ENCODE results near the gene UBTF.

The UBTF gene

DNA sequence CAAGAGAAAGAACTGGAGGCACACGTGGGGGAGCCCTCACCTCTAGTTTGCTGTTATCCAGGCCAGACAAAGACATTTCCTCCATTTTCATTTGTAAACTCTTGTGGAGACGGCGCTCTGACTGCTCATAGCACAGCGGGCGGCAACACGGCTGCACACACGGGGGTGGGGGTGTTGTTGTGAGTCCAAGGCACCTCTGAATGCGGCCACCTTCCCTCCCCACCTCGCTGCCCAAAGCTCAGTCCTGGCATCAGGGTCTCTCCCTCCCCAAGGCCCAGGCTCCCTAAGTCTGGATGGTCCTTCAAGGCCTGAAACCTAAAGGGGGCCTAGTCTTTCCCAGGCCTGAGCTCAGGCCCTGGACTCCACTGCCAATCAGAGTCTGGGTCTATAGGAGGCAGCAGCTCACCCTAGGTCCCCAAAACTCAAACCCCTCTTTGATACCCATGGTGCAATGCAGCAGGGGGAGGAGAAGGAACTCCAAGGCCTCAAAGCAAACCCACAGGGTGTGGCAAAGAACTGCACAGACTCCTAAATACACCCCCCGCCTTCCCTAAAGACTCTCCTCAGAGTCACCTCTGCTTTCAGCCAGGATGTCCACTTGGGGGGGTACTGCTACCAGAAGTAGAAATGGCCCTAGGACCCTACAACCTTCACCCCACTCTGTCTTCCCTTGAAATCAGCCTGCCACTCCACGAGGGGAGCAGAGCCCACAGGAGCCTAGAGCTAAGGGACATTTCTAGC lies 21.3 kb downstream of the UBTF start:
- DNase-seq (ENCODE audit: low spot score): peak; percentile 53

DNA sequence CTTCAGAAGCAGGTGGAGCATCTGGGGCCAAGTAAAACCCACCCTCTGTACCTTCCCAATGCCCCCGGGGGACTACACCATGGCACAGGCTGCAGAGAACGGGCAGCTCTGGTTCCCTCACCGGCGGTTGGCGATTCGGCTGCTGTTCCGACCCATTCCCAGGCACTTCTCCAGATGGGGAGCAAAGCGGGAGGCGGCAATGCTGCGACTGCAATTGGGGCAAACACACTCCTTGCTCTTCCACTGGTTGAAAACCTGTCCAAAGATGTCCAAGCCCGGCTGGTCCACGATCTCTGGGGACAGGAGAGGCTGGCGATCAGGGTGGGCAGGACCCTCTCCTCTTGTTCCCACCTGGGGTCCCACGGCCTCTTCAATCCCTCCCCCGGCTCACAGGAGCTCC lies 22.4 kb downstream of the UBTF start:
- no peak for DNase-seq (ENCODE audit: low spot score)

DNA sequence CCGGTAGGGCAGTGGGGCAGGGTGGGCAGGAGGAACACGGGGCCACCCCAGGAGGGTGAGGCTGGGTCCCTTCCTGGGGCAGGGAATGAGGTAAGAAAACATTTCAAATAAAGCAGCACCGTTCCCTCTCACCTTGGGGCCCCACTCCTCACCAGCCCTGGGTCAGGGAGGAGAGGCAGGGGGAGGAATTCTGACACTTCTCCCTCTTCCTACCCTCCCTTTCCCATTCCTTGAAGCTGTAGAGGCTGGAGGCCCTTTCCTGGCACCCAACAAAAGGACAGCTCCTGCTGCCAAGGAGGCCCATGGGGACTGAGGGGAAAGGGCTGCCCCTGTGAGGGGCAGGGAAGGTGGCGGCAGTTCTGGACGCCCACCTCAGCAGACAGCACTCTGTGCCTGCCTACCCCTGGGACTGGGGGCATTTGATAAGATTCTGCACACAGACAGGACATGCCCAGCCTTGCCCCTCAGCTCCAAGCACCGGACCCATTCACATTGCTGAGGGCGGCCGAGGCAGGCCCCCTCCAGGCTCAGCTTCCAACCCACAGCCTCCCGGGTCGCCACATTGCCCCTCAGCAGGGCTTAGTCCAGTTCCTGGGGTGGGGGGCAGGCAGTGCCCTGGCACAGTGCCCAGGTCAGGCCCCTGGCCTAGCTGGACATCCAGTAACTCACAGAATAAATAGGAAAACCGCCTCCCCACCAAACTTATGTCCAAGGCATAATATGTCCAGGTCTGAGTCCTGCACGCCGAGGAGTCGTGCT lies 26.0 kb downstream of the UBTF start:
- DNase-seq (ENCODE audit: low spot score): no peak

DNA sequence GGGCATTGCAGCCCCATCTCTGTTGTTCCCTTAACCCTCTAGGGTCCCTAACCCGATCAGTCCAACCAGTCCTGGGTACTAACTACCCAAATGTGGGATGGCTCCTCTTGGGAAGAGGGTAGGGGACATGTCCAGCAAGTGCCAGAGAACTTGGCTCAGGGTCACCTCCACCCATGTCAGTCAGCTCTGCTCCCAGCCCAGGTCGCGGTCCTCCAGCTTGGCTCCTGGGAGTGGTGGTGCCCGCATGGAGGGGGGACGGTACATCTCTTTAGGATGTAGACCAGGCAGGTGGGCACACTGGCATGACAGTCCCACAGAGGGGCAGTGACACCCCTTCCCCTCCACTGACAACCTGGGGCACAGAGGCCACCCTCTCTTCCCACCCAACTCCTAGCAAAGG lies 26.7 kb downstream of the UBTF start:
- DNase-seq (ENCODE audit: low spot score): no peak

DNA sequence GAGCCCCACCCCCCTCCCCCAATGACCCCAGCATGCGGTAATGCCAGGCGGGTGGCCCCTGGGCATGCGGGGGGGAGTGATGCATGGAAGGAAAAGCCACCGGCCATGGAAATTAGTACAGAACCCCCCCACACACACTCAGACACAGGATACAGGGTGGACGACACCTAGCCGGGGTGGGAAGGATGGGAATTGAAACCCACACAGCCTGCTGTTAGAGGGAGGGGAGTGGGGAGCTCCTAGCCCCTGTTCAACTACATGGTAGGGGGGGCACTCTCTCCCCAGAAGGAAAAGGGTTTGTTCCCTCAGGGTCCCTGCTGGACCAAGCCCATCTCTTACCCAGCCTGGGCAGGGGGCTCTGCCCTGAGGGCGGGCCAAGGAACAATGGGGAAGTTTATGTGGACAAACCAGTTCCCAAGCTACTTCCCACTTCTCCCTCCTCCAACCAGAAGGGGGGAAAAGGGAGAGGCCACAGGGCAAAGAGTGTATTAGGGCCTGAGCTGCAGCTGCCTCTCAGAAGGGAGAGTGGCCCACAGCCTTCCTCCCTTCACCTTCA lies 27.5 kb downstream of the UBTF start:
- DNase-seq (ENCODE audit: low spot score): no peak

DNA sequence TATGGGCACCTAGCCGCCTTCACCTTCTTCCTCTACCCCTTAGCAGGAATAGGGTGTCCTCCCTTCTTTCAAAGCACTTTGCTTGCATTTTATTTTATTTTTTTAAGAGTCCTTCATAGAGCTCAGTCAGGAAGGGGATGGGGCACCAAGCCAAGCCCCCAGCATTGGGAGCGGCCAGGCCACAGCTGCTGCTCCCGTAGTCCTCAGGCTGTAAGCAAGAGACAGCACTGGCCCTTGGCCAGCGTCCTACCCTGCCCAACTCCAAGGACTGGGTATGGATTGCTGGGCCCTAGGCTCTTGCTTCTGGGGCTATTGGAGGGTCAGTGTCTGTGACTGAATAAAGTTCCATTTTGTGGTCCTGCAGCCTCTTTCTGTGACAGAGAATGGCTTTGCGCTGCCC lies 28.1 kb downstream of the UBTF start:
- DNase-seq (ENCODE audit: low spot score): no peak

DNA sequence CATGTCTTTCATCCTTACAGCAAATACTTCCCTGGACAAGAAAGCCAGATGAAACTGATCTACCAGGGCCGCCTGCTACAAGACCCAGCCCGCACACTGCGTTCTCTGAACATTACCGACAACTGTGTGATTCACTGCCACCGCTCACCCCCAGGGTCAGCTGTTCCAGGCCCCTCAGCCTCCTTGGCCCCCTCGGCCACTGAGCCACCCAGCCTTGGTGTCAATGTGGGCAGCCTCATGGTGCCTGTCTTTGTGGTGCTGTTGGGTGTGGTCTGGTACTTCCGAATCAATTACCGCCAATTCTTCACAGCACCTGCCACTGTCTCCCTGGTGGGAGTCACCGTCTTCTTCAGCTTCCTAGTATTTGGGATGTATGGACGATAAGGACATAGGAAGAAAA lies 29.0 kb downstream of the UBTF start:
- DNase-seq (ENCODE audit: low spot score): no peak

DNA sequence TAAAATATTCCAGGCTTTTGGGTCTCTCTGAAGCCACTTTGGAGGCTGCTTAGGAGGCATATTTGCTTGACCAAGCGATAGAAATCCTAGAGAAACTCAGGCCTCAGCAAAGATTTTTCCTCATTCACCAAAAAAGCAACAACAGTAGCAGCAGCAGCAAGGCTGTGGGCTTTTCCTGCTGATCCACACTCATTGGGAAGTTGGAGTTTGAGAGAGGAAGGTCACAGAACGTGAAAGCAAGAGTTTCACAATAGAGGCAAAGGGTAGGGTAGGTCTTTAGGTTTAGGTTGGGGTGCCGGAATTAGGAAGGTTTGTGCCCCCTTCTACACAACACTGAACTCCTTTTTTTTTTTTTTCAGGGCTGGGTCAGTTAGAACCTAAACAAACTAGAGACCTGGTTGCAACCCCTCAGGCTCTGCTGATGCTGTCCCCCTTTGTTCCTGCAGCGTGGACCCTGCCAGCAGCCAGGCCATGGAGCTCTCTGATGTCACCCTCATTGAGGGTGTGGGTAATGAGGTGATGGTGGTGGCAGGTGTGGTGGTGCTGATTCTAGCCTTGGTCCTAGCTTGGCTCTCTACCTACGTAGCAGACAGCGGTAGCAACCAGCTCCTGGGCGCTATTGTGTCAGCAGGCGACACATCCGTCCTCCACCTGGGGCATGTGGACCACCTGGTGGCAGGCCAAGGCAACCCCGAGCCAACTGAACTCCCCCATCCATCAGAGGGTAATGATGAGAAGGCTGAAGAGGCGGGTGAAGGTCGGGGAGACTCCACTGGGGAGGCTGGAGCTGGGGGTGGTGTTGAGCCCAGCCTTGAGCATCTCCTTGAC lies 30.7 kb downstream of the UBTF start:
- no peak for DNase-seq (ENCODE audit: low spot score)

DNA sequence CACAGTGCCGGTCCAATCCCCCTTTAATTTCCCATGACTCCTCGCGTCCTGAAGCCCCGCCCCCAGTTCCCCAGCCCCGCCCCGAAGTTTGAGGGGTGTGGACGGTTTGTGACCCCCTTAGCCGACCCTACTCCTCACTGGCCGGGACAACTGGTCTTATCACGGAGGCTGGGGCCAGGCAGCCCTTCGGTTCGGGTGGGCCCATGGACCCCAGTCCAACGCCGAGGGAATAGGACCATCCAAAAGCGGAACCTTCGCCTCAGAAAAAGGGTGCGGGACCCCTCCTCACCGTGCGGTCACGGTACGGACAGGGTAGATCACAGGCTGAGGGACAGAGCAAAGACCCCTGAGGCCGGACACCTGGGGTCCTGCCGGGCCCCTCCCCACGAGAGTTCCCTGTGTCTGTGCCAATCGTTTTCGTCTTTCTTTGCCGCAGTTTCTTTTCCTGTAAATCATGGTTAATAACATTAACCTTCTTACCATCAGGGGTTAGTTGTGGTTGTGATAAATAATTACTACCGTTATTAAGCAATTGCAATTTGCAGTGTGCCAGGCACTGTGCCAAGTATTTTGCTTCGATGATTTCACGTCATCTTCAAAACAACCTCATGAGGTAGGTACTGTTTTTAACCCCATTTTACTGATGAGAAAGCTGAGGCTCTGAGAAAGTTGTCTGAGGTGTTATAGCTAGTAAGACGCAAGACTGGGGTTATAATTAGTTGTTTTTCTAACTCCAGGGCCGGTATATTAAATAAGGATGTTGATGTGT lies 32.2 kb downstream of the UBTF start:
- DNase-seq (ENCODE audit: low spot score): peak; percentile 83

DNA sequence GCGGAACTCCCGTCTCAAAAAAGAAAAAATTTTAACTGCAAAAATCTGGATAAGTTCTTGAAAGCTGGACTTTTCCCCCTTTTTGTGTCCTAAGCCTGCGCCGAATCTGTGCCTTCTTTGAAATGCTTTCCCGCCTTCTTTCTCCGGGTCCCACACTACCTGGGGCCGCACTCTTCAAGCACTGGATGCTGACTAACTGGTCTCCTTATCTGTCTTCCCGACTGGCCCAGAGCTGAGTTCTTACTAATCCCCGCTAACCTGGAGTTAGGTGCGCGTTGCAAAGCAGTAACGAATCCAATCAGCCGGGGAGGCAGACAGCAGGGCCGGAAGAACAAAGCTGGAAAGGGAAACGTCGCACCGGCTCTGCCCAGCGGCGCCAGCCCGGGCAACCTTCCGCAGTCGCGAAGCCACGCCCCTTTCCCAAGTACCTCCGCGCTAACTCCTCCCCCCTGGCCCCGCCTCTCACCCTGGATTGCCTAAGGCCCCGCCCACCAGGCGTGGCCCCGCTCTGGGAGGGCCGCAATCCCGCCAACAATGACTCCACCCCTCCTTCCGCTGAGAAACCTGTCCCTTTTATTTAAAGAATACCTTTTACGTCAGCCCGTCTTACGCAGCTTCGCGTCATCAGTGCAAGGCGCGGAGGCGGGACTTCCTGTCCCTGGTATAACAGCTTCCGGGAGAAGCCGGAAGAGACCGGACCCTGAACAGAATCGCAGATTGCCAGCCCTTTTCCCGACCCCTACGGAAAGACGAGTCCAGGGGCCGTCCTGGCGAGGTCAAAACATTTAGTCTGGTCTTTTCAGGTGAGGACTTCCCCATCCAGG lies 33.0 kb downstream of the UBTF start, which contains the start of gene TMUB2:
Gene TMUB2, plus strand, starts transcription at position 666 of the 824 bp plus-strand sequence. CDS start 737 bp downstream, outside the sequence.
- DNase-seq (ENCODE audit: low spot score): peak; percentile 100

DNA sequence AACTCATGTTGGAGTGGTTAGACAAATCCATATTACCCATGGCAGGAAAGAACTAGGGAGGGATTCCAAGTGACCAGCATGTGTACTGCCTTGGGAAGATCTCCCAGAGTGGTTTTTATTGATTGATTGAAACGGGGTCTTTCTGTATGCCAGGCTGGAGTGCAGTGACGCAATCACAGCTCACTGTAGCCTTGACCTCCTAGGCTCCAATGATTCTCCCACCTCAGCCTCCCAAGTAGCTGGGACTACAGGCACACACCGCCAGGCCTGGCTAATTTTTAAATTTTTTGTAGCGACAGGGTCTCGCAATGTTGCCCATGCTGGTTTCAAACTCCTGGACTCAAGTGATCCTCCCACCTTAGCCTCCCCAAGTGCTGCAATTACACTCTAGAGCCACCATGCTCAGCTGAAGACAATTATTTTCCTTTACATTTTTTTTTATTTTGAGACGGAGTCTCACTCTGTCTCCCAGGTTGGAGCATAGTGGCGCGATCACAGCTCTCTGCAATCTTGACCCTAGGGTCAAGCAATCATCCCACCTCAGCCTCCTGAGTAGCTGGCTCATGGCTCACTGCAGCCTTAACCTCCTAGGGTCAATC lies 35.2 kb downstream of the UBTF start:
- no peak for DNase-seq (ENCODE audit: low spot score)

DNA sequence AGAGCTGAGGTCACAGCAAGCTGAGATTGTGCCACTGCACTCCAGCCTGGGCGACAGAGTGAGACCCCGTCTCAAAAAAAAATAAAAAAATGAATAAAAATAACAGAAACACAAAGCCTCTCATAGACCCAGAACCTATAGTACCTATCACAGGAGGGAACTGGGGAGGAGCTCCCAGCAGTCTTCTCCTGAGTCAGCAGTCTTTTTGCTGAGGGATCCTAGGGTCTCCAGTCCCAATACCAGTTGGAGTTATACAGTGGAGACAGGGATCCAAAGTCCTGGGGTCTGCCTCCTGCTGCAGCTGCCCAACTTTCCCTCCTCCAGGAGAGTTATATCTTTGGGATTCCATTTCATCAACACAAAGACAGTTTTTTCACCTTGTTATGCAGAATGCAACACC lies 36.5 kb downstream of the UBTF start:
- DNase-seq (ENCODE audit: low spot score): no peak

DNA sequence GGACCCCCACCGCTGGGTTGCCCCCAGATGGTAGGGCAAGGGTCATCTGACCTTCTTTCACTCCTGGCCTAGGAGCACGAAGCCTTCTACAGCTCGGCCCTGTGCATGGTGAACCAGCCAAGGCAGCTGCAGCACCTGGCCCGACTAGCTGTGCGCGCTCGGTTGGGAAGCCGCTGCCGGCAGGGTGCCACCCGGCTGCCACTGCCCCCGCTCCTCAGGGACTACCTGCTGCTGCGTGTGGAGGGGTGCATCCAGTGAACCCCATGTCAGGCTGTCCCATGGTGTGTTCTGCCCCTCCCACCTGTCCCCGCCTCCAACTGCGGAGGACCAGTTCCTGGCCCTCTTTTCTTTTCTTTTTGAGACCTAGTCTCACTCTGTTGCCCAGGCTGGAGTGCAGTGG lies 41.3 kb downstream of the UBTF start:
- no peak for DNase-seq (ENCODE audit: low spot score)

DNA sequence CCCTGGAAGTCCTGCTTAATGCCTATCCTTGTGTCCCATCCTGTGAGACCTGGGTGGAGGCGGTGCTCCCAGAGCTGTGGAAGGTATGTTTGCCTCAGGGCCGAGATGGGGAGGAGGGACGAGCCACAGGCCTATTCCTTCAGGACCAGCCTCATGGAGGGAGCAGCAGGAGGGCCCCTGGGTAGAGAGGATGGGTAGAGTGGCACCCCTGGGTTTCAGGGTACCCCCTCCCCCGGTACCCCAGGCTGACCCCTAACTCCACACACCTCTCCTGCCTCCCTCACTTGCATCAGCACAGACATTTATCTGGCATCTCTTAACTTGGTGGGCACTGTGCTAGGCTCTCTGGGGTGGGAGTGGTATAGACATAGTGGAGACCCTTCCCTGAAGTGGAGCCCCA lies 41.8 kb downstream of the UBTF start:
- no peak for DNase-seq (ENCODE audit: low spot score)

DNA sequence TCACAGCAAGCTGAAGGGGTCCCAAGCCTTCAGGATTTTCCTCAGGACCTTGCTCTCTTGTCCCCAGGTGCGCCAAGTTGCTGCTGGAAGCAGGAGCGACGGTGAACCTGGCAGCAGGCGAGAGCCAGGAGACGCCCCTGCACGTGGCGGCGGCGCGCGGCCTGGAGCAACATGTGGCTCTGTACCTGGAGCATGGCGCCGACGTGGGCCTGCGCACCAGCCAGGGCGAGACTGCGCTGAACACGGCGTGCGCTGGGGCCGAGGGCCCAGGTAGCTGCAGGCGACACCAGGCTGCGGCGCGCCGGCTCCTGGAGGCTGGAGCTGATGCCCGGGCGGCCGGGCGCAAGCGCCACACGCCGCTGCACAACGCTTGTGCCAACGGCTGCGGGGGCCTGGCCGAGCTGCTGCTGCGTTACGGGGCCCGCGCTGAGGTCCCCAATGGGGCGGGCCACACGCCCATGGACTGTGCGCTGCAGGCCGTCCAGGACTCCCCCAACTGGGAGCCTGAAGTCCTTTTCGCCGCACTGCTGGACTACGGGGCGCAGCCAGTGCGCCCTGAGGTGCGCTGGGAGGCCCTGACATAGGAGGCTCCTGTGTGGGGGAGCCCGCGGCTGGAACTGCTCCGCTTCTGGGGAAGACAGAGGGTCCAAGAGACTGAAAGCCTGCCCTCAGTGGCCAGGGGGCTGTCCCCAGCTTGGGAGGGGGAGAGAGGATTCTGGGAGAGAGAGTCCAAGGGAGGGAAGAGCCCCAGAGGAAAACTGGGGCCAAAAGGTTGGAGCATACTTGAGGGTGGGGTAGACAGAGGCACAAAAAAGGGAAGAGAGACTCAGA lies 42.6 kb downstream of the UBTF start:
- no peak for DNase-seq (ENCODE audit: low spot score)

DNA sequence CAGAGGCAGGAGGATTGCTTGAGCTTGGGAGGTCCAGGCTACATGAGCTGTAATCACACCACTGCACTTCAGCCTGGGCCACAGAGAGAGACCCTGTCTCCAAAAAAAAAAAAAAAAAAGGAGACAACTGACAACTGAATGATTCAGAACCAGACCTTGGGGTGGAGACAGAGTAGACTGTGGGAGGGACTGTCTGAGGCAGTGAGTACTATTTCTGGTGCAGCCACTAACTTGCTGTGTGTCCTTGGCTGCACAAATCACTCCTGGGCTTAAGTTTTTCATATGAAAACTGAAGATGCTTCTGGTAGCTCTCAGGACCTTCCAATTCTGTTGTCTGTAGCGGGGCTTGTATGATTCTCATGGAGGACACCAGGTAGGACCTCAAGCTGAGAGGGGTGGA lies 43.2 kb downstream of the UBTF start:
- no peak for DNase-seq (ENCODE audit: low spot score)

DNA sequence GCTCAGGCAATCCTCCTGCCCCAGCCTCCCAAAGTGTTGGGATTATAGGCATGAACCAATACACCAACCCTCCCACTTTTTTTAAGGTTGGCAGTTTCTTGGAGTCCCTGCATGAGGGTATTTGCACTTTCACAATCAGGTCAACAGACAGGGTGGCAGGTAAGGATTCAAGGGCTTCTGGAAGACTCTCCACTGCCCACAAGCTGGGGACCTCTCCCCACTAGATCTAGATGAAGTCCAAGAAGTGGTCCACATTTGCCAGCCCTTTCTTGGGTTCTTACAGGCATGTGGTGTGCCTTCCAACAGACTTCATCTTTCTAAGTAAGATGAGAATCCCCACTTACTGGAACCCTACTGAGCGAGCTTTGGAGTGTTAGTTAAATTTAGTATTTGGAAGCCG lies 45.0 kb downstream of the UBTF start:
- no peak for DNase-seq (ENCODE audit: low spot score)

DNA sequence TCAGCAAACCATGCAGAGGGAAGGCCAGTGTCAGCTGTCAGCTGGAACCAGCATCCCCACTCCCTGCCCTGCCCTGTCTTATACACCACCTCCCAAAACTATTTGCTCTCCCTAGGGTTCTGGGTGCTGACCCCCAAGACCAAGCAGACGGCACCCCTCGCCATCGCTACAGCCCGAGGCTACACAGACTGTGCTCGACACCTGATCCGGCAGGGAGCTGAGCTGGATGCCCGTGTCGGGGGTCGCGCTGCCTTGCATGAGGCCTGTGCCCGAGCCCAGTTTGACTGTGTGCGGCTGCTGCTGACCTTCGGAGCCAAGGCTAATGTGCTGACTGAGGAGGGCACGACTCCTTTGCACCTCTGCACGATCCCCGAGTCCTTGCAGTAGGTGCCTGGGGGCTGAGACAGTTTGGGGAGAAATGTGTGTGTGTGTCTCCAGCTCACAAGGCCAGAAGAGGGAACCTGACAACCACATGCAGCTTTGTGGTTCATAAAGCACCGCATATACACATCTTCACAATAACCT lies 47.5 kb downstream of the UBTF start:
- no peak for DNase-seq (ENCODE audit: low spot score)

All from germinal center (tissue), 1 donor.